ENCODE results near the gene PARP11.

The PARP11 gene

DNA sequence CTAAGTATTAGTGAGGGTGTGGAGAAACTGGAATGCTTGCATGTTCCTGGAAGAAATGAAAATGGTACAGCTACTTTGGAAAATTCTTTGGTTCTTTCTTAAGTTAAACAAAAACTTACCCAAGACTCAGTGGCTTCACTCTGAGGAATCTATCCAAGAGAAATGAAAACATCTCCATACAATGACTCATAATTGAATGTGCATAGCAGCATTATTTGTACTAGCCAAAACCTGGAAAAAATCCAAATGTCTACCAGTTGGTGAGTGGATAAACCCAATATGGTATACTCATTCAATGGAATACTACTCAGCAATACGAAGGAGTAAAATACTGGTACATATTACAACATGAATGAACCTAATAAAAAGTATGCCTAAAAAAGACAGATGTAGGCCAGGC is 102.3 kb downstream of the PARP11 start:
- no peak for DNase-seq (ENCODE audit: low spot score)

DNA sequence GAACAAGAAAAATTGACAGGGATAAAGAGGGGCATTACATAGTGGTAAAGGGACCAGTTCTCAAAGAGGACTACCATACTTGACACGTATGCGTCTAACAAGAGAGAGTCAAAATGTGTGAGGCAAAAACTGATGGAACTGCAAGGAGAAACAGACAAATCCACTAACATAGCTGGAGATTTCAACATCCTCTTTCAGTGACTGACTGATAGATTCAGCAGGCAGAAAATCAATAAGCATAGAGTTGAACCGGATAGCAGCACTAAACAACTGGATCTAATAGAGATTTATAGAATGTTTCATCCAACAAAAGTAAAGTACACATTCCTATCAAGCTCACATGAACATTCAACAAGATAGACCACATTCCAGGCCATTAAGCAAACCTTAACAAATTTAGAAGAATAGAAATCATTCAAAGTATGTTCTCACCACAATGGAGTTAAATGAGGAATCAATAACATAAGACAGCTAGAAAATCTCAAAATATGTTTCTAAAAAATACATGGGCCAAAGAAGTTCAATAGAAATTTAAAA is 104.2 kb downstream of the PARP11 start:
- DNase-seq (ENCODE audit: low spot score): no peak

DNA sequence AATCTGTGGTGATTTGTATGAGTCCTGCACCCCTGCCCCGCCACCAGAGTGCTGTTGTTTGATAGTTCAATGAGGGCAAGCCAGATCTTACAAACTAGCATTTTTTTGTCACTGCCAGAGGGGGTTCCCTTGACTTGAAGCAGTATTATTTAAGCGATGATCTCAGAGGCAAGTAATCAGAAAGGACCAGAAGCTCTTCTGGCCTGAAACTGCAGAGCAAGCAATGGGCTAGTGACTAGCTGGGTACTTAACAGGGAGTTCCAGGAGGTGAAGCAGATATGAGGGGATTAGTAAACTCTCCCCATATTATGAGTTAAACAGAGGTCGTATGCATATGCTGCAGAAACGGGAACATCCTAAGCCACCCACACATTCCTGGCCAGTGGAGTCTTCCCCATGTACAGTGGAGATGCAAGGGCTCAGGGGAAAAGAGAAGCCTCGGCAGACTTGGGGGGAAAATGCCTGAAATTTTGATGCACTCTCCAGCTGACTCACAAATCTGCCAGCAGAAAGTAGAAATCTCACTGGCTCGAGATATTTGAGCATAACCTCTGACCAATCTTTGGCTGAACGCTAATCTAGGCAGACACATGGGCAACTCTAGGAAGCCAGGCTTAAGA is 112.0 kb downstream of the PARP11 start:
- DNase-seq (ENCODE audit: low spot score): no peak

DNA sequence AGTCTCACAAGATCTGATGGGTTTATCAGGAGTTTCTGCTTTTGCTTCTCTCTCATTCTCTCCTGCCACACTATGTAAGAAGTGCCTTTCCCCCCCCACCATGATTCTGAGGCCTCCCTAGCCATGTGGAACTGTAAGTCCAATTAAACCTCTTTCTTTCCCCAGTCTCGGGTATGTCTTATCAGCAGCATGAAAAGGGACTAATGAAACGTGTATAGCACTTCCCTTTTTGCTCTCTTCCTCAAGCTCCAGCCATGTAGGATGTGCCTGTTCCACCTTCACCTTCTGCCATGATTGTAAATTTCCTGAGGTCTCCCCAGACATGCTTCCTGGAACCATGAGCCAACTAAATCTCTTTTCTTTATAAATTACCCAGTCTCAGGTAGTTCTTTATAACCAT is 113.3 kb downstream of the PARP11 start:
- DNase-seq (ENCODE audit: low spot score): no peak
